ENCODE results near the gene SENP8. TPM values are rescaled to one million over a fixed set of nuclear protein-coding genes. Genes with fewer than 3 reads are reported as not detected.
"Not testable (repeated sequence)": the region's sequence is repeated elsewhere in the genome, so short reads cannot be mapped to it uniquely, and the experiment has no call there.

Gene SENP8
- total RNA-seq, 2 donors from 2014 or later = 0.82 to 2.7 TPM

DNA sequence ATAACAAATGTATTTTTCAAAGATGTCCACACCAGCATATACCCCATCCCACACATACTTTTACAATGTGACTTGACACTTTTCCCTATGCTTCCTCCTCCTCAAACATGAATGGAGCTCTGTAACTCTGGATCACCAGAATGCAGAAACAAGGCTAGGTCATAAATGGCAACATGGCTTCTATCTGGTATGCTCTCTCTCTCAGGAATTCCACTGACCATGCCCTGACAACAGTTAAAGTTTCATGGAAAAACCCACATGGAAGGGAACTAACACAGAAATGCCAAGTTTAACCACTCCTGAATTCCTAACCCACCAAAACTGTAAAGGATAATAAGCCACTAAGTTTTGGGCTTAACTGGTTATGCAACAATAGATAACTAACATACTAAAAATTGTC is 20.2 kb upstream of the SENP8 start:
- Mint-ChIP-seq H3K27me3 (no peaks in the 10 kb centered on the region), H3K4me3 (no peak overlapping the region), H3K9me3 (no peaks in the 10 kb centered on the region), H3K4me1 (no peaks in the 10 kb centered on the region), H3K27ac (no peak overlapping the region), H3K36me3 (ENCODE audit: low read depth) (peaks cover 12% of the 10 kb centered on the region)
- ATAC-seq (replicated peaks) = no peak

DNA sequence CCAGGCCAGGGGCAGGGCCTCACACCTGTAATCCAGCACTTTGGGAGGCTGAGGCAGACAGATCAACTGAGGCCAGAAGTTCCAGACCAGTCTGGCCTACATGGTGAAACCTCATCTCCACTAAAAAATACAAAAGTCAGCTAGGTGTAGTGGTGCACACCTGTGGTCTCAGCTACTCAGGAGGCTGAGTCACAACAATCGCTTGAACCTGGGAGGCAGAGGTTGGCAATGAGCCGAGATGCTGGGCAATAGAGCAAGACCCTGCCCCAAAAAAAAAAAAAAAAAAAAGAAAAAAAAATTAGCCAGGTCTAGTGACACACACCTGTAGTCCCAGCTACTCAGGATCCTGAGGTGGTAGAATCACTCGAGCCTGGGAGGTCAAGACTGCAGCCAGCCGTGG is 19.0 kb upstream of the SENP8 start:
- Mint-ChIP-seq H3K27ac (no peak overlapping the region), H3K4me1 (no peaks in the 10 kb centered on the region), H3K36me3 (ENCODE audit: low read depth) (peaks cover 12% of the 10 kb centered on the region), H3K27me3 (no peaks in the 10 kb centered on the region), H3K4me3 (no peak overlapping the region), H3K9me3 (no peaks in the 10 kb centered on the region)
- no peak for ATAC-seq (replicated peaks)

DNA sequence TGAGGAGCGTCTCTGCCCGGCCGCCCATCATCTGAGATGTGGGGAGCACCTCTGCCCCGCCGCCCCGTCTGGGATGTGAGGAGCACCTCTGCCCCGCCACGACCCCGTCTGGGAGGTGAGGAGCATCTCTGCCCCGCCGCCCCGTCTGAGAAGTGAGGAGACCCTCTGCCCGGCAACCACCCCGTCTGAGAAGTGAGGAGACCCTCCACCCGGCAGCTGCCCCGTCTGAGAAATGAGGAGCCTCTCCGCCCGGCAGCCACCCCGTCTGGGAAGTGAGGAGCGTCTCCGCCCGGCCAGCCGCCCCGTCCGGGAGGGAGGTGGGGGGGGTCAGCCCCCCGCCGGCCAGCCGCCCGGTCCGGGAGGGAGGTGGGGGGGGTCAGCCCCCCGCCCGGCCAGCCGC is 17.7 kb upstream of the SENP8 start:
- not testable (repeated sequence) for H3K4me3 Mint-ChIP-seq; H3K27me3 Mint-ChIP-seq; H3K4me1 Mint-ChIP-seq; H3K9me3 Mint-ChIP-seq; ATAC-seq (replicated peaks); H3K27ac Mint-ChIP-seq
- peaks cover 12% of the 10 kb centered on the region for H3K36me3 Mint-ChIP-seq (ENCODE audit: low read depth)

DNA sequence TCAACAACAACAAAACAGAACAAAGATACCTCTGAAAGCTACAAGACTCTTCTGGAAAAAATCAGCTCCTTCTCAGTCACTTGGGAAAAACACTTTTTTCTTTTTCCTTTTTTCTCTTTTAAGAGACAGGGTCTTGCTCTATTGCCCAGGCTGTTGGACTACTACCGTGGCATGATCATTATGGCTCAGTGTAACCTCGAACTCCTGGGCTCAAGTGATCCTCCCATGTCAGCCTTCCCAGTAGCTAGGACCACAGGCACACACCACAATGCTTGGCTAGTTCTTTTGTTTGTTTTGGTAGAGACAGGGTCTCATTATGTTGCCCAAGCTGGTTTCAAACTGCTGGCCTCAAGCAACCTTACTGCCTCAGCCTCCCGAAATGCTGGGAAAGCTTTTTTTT is 13.1 kb upstream of the SENP8 start:
- H3K27ac Mint-ChIP-seq = no peak overlapping the region
- no peak for ATAC-seq (replicated peaks)
- H3K9me3 Mint-ChIP-seq = no peaks in the 10 kb centered on the region
- H3K36me3 Mint-ChIP-seq (ENCODE audit: low read depth) = no peaks in the 10 kb centered on the region
- no peaks in the 10 kb centered on the region for H3K27me3 Mint-ChIP-seq
- no peak overlapping the region for H3K4me3 Mint-ChIP-seq
- H3K4me1 Mint-ChIP-seq = no peaks in the 10 kb centered on the region

DNA sequence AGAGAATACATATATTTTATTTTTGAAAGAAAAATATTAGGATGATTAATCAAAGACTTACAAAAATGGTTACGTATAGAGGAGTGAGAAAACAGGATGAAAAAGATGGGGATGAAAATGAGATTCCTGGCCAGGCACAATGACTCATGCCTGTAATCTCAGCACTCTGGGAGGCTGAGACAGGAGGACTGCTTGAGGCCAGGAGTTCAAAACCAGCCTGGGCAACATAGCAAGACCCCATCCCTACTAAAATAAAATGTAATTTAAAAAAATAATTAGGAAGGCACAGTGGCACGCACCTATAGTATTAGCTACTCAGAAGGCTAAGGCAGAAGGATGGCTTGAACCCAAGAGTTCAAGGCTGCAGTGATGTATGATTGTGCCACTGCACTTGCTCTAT is 12.1 kb upstream of the SENP8 start:
- Mint-ChIP-seq H3K27ac (no peak overlapping the region), H3K36me3 (ENCODE audit: low read depth) (no peaks in the 10 kb centered on the region), H3K27me3 (no peaks in the 10 kb centered on the region), H3K9me3 (no peaks in the 10 kb centered on the region), H3K4me1 (no peaks in the 10 kb centered on the region), H3K4me3 (no peak overlapping the region)
- no peak for ATAC-seq (replicated peaks)

DNA sequence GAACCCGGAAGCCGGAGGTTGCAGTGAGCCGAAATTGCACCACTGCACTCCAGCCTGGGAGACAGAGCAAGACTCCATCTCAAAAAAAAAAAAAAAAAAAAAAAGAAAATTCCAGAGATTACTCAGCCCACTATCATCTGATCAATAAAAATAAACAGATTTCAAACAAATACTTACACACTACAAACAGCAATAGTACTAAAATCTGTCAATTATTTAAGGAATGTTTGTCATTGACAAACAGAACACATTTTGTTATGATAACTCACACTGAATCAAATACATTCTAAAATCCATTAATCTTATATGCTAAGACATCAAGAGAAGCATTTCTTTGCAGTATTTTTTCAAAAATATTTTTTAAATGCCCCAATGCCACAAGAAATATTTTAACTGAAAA is 7.8 kb upstream of the SENP8 start:
- H3K4me1 Mint-ChIP-seq = peaks cover 13% of the 10 kb centered on the region
- no peak overlapping the region for H3K27ac Mint-ChIP-seq
- no peak for ATAC-seq (replicated peaks)
- no peaks in the 10 kb centered on the region for H3K36me3 Mint-ChIP-seq (ENCODE audit: low read depth)
- H3K9me3 Mint-ChIP-seq = no peaks in the 10 kb centered on the region
- H3K4me3 Mint-ChIP-seq = no peak overlapping the region
- no peaks in the 10 kb centered on the region for H3K27me3 Mint-ChIP-seq

DNA sequence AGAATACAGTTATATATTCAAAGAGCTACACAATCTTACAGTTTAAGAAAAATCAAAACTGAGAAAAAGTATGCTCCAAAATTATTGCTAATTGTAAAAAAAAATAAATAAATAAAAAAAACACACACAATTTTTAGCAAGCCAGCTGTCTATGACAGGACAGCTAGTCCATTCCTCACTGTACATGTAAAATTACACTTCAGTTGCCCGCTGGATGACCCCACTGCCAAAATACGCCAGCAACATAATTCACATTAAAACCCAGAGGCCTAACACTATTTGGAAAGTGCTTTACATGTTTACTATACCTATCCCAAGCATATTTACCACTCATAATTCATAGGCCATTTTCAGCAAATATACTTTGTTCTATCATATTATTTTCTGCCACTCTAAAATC is 6.1 kb upstream of the SENP8 start:
- Mint-ChIP-seq H3K4me3 (no peak overlapping the region), H3K9me3 (no peaks in the 10 kb centered on the region), H3K27me3 (no peaks in the 10 kb centered on the region), H3K27ac (no peak overlapping the region), H3K4me1 (peaks cover 21% of the 10 kb centered on the region), H3K36me3 (ENCODE audit: low read depth) (peaks cover 4% of the 10 kb centered on the region)
- ATAC-seq (replicated peaks) = no peak

DNA sequence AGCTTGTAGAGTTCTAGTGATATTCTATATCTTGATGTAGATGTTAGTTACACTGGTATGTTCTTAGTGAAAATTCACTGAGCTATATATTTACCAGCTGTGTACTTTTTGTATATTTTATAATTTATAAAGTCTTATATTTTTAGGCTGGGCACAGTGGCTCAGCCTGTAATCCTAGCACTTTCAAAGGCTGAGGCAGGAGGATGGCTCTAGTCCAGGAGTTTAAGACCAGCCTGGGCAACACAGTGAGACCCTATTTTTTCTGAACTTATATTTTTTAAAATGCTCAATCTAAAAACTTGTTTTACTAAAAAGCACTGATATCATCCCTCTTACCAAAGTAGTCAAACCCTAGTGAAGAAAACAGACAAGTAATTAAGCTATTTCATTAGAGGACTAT is 5.4 kb upstream of the SENP8 start:
- Mint-ChIP-seq H3K36me3 (ENCODE audit: low read depth) (peaks cover 4% of the 10 kb centered on the region), H3K9me3 (no peaks in the 10 kb centered on the region), H3K27ac (no peak overlapping the region), H3K4me1 (peaks cover 21% of the 10 kb centered on the region), H3K4me3 (no peak overlapping the region), H3K27me3 (no peaks in the 10 kb centered on the region)
- ATAC-seq (replicated peaks) = no peak

DNA sequence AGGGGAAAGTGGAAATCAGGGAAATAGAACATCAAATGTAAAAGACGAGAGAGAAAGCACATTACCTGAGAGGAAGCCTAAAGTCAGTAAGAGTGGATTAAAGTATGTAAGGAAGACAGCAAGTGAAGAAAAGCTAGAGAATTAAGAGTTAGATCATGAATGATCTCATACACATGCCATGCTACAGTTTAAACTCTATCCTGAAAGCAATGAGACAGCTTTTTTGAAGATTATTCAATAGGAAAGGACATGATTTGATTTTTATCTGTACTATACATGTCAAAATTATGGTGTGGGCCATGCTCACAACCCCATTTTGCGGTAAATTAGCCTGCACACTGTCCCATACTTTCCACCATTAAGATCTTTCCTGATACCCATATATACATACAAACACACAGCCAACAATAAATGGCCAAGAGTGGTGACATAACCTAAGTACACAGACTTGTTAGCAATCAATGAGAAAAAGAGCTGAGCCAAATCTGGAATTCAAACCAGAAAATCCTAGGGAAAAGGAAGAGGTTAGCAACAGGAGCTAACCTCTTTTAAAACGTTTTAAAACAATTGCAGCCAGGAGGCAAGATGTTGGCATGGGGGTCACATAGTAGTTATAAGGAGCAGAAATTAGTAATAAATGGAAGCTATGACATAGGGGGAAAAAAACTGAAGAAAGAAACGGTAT is 4.7 kb upstream of the SENP8 start:
- Mint-ChIP-seq H3K27ac (no peak overlapping the region), H3K36me3 (ENCODE audit: low read depth) (peaks cover 4% of the 10 kb centered on the region), H3K9me3 (no peaks in the 10 kb centered on the region), H3K4me3 (no peak overlapping the region), H3K4me1 (peaks cover 21% of the 10 kb centered on the region), H3K27me3 (no peaks in the 10 kb centered on the region)
- ATAC-seq (replicated peaks) = no peak

DNA sequence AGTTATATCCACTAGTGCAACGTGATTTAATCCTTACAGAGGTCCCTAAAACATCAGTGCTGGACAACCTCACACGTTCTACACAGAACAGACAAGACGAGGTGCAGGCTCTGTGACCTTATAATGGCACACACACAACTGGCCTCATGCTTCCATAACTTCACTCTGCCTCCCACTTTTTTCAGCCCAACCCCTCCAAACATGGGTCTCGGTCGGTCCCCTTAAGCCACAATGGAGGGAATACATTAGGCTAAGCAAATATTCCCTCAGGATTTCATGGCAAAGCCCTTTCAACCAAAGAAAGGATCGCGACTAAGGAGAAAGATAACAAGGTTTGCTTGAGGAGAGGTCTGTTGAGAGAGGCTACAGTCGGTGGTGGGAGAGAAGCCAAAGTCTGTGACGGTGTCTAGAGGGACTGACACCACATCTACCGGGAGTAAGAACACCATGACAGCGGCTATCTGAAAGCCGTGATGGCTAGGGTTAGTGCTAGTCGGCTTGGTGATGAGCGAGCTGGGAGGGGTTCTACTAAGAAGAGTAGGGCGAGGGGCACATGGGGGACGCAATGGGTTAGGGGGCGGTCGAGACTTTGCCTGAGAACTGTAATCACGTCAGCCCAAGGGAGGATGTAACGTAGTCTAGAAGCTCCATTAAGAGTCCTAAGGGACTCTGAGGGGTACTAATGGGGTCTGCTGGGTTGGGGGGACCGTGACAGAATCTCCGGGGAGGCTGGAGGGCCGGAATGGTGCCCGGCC is 1.3 kb upstream of the SENP8 start:
- Mint-ChIP-seq H3K27me3 (no peaks in the 10 kb centered on the region), H3K36me3 (ENCODE audit: low read depth) (peaks cover 4% of the 10 kb centered on the region)

DNA sequence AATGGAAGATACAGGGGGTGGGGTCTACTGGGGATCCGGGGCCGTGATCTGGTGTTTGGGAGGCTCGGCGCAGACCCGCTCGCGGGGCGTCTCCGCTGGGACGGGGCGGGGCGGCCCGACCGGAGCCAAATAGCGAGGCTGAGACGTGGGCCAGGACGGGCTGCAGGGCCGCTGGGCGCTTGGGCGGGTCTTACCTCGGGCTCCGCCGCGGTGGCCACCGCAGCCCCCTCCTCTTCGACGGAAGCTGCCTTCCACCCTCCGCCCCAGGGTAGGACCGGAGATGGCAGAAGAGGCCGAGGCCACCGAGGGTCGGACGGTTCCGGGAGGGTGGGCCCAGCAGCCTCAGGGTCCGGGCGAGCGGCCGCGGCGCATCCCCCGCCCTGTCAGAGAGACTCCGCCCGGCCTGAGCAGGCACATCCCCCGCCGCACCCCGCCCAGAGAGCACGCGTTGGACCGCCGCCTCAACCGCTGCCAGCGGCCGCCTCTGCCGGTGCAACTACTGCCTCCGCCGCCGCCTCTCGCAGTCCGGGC is 652 bp upstream of the SENP8 start:
- Mint-ChIP-seq H3K36me3 (ENCODE audit: low read depth) (peaks cover 4% of the 10 kb centered on the region), H3K27ac (peak overlapping the region; percentile 98), H3K9me3 (no peaks in the 10 kb centered on the region), H3K4me3 (peak overlapping the region; percentile 99), H3K4me1 (peaks cover 29% of the 10 kb centered on the region), H3K27me3 (no peaks in the 10 kb centered on the region)
- ATAC-seq (replicated peaks) = peak; percentile 76

More for the DNA sequence above, 1.3 kb upstream of the SENP8 start:
- H3K27ac Mint-ChIP-seq = peak overlapping the region; percentile 88
- peak overlapping the region; percentile 99 for H3K4me3 Mint-ChIP-seq
- H3K4me1 Mint-ChIP-seq = peaks cover 29% of the 10 kb centered on the region
- H3K9me3 Mint-ChIP-seq = no peaks in the 10 kb centered on the region
- peak; percentile 0 for ATAC-seq (replicated peaks)

DNA sequence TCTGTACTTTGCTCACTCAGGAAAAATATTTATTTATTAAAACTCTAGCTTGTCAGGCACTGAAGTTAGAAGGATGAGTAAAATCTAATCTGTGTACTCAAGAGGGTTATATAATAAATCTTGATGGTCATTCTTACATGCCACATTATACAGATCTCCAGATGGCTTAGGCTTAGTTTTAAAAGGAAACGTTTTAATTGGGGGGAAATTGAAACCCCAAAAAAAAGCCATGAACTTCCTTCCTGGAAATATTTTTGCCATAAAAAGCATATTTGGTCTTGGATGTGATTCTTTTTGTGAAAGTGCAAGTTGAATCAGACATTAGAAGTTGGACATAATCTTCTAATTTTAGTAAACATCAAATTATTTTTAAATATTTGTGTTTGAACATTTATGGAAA is 6.0 kb downstream of the SENP8 start:
- no peaks in the 10 kb centered on the region for H3K36me3 Mint-ChIP-seq (ENCODE audit: low read depth)
- no peak for ATAC-seq (replicated peaks)
- H3K4me1 Mint-ChIP-seq = peaks cover under 1% of the 10 kb centered on the region
- H3K27me3 Mint-ChIP-seq = no peaks in the 10 kb centered on the region
- no peak overlapping the region for H3K4me3 Mint-ChIP-seq
- H3K9me3 Mint-ChIP-seq = no peaks in the 10 kb centered on the region
- no peak overlapping the region for H3K27ac Mint-ChIP-seq

DNA sequence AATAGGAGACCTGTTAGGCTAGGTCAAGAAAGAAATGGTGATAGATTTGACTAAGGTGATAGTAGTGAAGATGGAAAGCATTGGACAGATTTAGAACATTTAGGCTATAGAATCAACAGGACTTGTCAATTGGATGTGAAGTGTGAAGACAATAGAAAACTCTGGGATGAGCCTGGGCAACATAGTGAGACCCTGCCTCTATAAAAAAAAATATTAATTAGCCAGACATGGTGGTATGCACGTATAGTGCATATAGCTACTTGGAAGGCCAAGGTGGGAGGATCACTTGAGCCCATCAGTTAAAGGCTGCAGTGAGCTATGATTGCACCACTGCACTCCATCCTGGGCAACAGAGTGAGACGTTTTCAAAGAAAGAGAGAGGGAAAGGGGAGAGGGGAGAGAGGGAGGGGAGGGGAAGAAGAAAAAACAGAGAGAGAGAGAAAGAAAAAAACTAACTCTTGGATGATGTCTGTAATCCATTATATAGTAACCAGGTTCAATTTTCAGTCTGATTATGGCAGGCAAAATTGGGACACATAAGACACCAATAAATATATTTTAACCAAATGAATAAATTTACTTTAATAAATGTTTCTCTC is 9.6 kb downstream of the SENP8 start:
- H3K4me3 Mint-ChIP-seq = no peak overlapping the region
- H3K27ac Mint-ChIP-seq = no peak overlapping the region
- no peaks in the 10 kb centered on the region for H3K36me3 Mint-ChIP-seq (ENCODE audit: low read depth)
- H3K9me3 Mint-ChIP-seq = no peaks in the 10 kb centered on the region
- H3K4me1 Mint-ChIP-seq = no peaks in the 10 kb centered on the region
- H3K27me3 Mint-ChIP-seq = no peaks in the 10 kb centered on the region
- ATAC-seq (replicated peaks) = no peak

DNA sequence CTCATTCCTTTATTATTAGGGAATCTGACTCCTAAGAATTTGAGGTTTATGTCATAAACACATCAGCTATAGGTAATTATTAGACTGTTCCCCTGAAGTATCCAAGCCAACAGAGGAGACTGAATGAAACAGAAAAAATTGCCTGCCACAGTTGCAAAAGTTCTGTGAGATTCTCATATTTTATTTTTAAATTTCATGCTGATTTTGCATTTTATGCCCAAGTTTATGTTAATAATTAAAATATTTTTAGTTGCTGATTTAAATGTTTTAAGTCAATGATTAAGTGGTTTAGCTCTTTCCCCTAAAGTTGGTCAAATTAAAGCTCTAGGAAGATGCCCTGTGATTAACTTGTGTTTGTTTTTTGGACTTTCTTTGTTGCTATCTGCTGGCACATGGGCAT is 10.2 kb downstream of the SENP8 start:
- H3K27me3 Mint-ChIP-seq = no peaks in the 10 kb centered on the region
- H3K4me3 Mint-ChIP-seq = no peak overlapping the region
- H3K27ac Mint-ChIP-seq = no peak overlapping the region
- no peaks in the 10 kb centered on the region for H3K9me3 Mint-ChIP-seq
- ATAC-seq (replicated peaks) = no peak
- H3K4me1 Mint-ChIP-seq = no peaks in the 10 kb centered on the region
- H3K36me3 Mint-ChIP-seq (ENCODE audit: low read depth) = no peaks in the 10 kb centered on the region

DNA sequence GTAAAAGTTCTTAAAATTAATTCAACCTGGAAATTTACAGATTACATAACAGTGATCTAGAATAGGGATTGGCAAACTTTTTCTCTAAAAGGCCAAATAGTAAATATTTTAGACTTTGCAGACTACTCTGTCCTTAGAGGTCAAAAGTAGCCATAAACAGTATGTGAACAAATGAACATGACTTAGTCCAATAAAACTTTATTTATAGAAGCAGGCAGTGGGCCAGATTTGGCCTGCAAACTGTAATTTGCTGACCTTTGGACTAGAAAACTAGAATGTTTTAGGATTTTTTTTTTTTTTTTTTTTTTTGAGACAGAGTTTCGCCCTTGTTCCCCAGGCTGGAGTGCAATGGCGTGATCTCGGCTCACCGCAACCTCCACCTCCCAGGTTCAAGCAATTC is 12.1 kb downstream of the SENP8 start:
- H3K9me3 Mint-ChIP-seq = no peaks in the 10 kb centered on the region
- no peak for ATAC-seq (replicated peaks)
- no peak overlapping the region for H3K4me3 Mint-ChIP-seq
- H3K27ac Mint-ChIP-seq = no peak overlapping the region
- no peaks in the 10 kb centered on the region for H3K36me3 Mint-ChIP-seq (ENCODE audit: low read depth)
- no peaks in the 10 kb centered on the region for H3K27me3 Mint-ChIP-seq
- H3K4me1 Mint-ChIP-seq = no peaks in the 10 kb centered on the region
